Astrocyte of the cerebellum (primary cell): ENCODE data around the gene CAAP1.
A peak's percentile ranks its signal among the peaks of the same experiment; 100 is the strongest.

Experiments used
- DNase-seq: peaks from one replicate; pipeline ENCODE4 v3.0.0-alpha.2; 2011; ENCODE audit warnings: low read depth
- H3K4me3 ChIP-seq: 2 replicates; pipeline ENCODE4 v1.5.1; 2011; ENCODE audit warnings: mild to moderate bottlenecking, low read depth, low read length, moderate library complexity
- CTCF ChIP-seq: IDR thresholded peaks from 2 replicates; pipeline ENCODE4 v1.5.1; 2012; ENCODE audit warnings: low read length, low read depth, moderate library complexity, mild to moderate bottlenecking; ENCODE audit errors: missing control alignments
- in situ Hi-C: cut with HindIII; loops from 2 replicates; pipeline ENCODE4 v1.10.0; 2017; ENCODE audit warnings: low sequenced_read_pairs

CAAP1 gene, protein sequence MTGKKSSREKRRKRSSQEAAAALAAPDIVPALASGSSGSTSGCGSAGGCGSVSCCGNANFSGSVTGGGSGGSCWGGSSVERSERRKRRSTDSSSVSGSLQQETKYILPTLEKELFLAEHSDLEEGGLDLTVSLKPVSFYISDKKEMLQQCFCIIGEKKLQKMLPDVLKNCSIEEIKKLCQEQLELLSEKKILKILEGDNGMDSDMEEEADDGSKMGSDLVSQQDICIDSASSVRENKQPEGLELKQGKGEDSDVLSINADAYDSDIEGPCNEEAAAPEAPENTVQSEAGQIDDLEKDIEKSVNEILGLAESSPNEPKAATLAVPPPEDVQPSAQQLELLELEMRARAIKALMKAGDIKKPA

DNA sequence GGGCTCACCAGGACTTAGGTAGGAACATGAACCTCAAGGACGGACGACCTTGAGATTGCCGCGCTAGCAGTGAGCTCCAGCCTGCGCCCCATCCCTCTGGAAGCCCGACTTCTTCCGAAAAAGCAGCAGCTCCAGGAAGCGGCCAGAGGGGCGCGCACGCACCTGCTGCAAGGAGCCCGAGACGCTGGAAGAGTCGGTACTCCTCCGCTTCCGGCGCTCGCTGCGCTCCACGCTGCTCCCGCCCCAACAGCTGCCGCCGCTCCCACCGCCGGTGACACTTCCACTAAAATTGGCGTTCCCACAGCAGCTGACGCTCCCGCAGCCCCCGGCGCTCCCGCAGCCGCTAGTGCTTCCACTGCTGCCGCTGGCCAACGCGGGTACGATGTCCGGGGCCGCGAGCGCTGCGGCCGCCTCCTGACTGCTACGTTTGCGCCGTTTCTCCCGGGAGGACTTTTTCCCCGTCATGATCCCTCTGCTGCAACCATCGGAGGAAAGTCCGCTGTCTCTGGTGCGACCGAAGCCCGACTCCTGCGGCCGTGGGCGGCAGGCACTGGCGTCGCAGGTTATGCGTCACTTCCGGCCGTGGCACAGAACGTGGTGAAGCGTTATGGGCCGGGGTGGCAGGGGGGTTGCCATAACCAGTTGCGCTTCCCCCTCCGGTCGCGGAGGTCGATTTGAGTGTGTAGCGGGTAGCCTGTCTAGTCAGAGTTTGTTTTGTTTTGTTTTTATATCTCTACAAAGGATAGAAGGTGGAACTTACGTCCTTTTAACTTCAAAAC, at the start of gene CAAP1:
Gene CAAP1 (minus strand): TSS at position 552 of the 779 bp plus-strand sequence. CDS start 87 bp downstream, at position 465.
- peak; percentile 37 for TF ChIP-seq CTCF
- in situ Hi-C loops = loop anchor here (25.0 kb wide), 1 partner anchor 105 kb away; no protein-coding TSS in a partner anchor
- H3K4me3 ChIP-seq = peak within 1 kb of the TSS; percentile 90
- peak; percentile 74 for DNase-seq

GRCh38 chr9:26940779-26941178, 48.2 kb upstream of the CAAP1 start:
- TF ChIP-seq CTCF = no peak
- in situ Hi-C loops = no loop called here
- H3K4me3 ChIP-seq = no peak overlapping the region
- DNase-seq = no peak

- in situ Hi-C loops = no loop called here
- DNase-seq = no peak
- no peak for TF ChIP-seq CTCF
Observed at GRCh38 chr9:26939955-26940711, 47.5 kb upstream of the CAAP1 start.

GRCh38 chr9:26937816-26938371, 45.3 kb upstream of the CAAP1 start:
- TF ChIP-seq CTCF = no peak
- no peak for DNase-seq
- H3K4me3 ChIP-seq = no peak overlapping the region
- in situ Hi-C loops = no loop called here

More at GRCh38 chr9:26939955-26940711, 47.5 kb upstream of the CAAP1 start:
- no peak overlapping the region for H3K4me3 ChIP-seq

GRCh38 chr9:26935847-26936246, 43.2 kb upstream of the CAAP1 start:
- in situ Hi-C loops = no loop called here
- no peak overlapping the region for H3K4me3 ChIP-seq

More at GRCh38 chr9:26935847-26936246, 43.2 kb upstream of the CAAP1 start:
- no peak for DNase-seq
- no peak for TF ChIP-seq CTCF
